ENCODE measurements around the gene PLEKHG5. TPM values are rescaled to one million over a fixed set of nuclear protein-coding genes. Genes with fewer than 3 reads are reported as not detected.
A peak's percentile ranks its signal among the peaks of the same experiment; 100 is the strongest.

Gene PLEKHG5
- total RNA-seq, 3 donors from 2014 or later, result 7.0 to 12.0 (median 11.8) TPM

DNA sequence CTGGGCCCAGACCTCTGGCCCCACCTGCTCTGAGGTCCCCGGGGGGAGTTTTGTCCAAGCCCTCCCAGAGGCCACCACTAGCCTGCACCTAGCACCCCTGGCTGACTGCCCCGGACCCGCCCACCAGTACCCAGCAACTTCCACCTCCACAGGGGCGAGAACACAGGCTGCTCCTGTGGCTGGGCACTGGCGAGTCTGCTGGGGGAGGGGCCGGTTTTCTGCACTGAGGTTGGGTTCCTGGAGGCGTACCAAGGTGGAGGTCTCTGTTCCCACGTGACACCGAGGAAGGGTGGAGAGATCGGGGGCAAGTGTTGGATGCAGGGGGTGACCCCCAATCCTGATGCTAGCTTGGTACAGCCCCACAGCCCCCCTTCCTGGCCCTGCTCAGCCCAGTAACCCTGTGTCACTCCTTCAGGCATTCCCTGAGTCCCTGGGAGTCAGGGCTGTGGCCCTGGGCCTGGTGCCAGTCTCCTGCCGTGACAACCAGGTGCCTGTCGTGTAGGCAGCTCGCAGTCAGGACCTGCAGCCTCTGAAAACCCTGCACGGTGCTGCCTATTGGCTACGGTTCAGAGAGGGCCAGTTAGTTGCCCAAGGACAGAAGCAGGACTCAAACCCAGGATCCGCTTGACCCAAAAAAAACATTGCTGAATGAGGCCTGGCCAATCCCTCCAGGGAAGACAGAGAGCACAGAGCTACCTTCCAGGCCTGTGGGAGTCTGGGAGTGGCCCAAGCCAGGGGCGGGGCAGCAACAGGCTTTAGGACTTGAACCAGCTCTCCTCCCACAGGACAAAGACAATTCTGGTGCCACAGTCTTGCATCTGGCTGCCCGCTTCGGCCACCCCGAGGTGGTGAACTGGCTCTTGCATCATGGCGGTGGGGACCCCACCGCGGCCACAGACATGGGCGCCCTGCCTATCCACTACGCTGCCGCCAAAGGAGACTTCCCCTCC is 63.8 kb downstream of the PLEKHG5 start:
- peaks cover 10 to 31% of the 10 kb centered on the region in 2 donors for H3K4me1 ChIP-seq
- intact Hi-C loops (cut with DNase I; ENCODE audit: low total_unique reads), result no loop called here
- peaks cover 3 to 19% of the 10 kb centered on the region in 2 donors for H3K27me3 ChIP-seq
- no peaks in the 10 kb centered on the region for H3K36me3 ChIP-seq
- peak overlapping the region; percentile 33 to 61 for H3K27ac ChIP-seq
- TF ChIP-seq, protein P1, sequence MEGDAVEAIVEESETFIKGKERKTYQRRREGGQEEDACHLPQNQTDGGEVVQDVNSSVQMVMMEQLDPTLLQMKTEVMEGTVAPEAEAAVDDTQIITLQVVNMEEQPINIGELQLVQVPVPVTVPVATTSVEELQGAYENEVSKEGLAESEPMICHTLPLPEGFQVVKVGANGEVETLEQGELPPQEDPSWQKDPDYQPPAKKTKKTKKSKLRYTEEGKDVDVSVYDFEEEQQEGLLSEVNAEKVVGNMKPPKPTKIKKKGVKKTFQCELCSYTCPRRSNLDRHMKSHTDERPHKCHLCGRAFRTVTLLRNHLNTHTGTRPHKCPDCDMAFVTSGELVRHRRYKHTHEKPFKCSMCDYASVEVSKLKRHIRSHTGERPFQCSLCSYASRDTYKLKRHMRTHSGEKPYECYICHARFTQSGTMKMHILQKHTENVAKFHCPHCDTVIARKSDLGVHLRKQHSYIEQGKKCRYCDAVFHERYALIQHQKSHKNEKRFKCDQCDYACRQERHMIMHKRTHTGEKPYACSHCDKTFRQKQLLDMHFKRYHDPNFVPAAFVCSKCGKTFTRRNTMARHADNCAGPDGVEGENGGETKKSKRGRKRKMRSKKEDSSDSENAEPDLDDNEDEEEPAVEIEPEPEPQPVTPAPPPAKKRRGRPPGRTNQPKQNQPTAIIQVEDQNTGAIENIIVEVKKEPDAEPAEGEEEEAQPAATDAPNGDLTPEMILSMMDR (IDR thresholded peaks at IDR 0.05), result no peak
- TF ChIP-seq POLR2AphosphoS5 (IDR thresholded peaks at IDR 0.05) (no peak), POLR2A (IDR thresholded peaks at IDR 0.05) (no peak)
- H3K9me3 ChIP-seq, result no peaks in the 10 kb centered on the region
- DNase-seq (ENCODE audit: low spot score in 2 of 2), result peak; percentile 61 to 82
- no peak overlapping the region for H3K4me3 ChIP-seq

DNA sequence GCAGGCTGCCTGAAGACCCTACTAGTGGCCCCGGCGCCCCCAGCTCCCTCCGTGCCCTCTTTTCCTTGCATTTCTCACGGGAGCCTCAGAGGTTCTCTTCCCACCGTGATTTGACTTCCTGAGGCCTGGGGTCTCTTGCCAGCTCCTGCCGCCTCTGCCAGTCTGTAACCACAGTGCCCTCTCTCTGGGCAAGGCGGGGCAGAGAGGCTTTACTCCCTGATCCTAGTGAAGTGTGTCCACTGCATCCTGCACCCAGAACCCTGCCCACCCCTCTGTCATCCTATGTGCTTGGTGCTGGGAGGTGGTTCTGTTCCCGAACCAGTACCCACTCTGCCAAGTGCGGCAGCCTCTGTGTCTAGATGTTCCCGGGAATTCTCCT is 64.5 kb downstream of the PLEKHG5 start:
- Histone ChIP-seq H3K4me3 (no peak overlapping the region), H3K4me1 (peaks cover 10 to 31% of the 10 kb centered on the region in 2 donors), H3K27ac (peak overlapping the region; percentile 11 to 61), H3K9me3 (no peaks in the 10 kb centered on the region), H3K27me3 (peaks cover 3 to 19% of the 10 kb centered on the region in 2 donors), H3K36me3 (no peaks in the 10 kb centered on the region)
- TF ChIP-seq POLR2AphosphoS5 (IDR thresholded peaks at IDR 0.05) (no peak), POLR2A (IDR thresholded peaks at IDR 0.05) (no peak)
- TF ChIP-seq, protein P1 (IDR thresholded peaks at IDR 0.05), result no peak
- intact Hi-C loops (cut with DNase I; ENCODE audit: low total_unique reads), result no loop called here
- DNase-seq (ENCODE audit: low spot score in 2 of 2), result no peak

DNA sequence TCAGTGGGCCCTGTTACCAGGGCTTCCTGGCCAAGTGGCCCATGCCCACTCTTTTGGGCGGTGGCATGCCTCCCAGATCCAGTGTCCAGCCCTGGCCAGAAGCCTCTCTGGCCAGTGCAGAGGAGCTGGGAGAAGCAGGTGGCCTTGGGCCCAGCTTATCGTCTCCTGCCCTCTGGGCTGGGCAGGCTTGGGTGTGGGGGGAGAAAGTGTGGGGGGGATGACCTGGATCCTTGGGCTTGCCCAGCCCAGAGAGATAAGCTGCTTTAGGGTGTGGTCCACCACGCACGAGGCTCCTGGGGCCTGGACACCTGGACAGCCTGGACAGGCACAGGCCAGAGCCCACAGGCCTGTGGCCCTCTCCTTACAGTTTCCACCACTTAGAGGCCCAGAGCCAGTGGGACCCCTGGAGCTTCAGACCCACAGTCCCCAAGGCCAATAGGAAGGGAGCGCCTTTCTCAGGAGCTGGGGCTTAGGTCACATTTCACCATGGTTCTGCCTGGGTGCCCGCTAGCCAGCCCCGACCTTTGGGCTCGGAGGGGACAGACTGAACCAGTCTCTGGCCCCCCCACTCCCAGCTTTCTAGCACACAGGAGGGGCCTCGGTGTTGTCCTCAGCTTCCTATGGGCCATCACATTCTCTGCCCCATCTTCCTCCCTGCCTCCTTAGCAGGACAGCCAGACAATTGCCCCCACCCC is 65.0 kb downstream of the PLEKHG5 start:
- TF ChIP-seq, protein P1 (IDR thresholded peaks at IDR 0.05), result no peak
- DNase-seq (ENCODE audit: low spot score in 2 of 2), result no peak
- Histone ChIP-seq H3K9me3 (no peaks in the 10 kb centered on the region), H3K27me3 (peaks cover 3 to 23% of the 10 kb centered on the region in 2 donors), H3K4me1 (peaks cover 10 to 31% of the 10 kb centered on the region in 2 donors), H3K27ac (peak overlapping the region in 1 of 2 donors; percentile 61), H3K36me3 (no peaks in the 10 kb centered on the region), H3K4me3 (no peak overlapping the region)
- intact Hi-C loops (cut with DNase I; ENCODE audit: low total_unique reads), result no loop called here

DNA sequence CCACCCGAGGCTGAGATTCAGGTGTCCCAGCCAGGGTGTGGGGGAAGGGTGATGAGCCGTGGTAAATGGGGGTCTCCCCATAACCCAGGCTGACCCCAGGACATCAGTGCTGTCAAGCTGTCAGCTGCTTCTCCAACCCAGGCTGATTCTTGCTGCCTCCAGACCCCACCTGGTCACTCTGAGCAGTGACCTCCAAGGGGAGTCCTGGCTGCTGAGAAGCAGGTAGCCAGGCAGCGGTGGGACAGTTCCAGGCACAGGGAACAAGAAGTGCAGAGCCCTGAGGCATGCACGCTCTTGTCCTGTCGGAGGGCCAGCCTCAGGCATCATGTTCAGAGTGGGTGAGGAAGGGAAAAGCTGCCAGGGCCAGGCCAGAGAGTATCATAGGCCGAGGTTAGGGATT is 65.8 kb downstream of the PLEKHG5 start:
- intact Hi-C loops (cut with DNase I; ENCODE audit: low total_unique reads), result no loop called here
- H3K4me1 ChIP-seq, result peaks cover 10 to 29% of the 10 kb centered on the region in 2 donors
- H3K36me3 ChIP-seq, result no peaks in the 10 kb centered on the region
- DNase-seq (ENCODE audit: low spot score in 2 of 2), result no peak
- no peaks in the 10 kb centered on the region for H3K9me3 ChIP-seq
- peak overlapping the region in 2 of 3 donors; percentile 46 to 66 for H3K4me3 ChIP-seq
- peaks cover 5 to 31% of the 10 kb centered on the region in 2 donors for H3K27me3 ChIP-seq
- H3K27ac ChIP-seq, result peak overlapping the region in 1 of 2 donors; percentile 43
- TF ChIP-seq, protein P1 (IDR thresholded peaks at IDR 0.05), result no peak
- TF ChIP-seq POLR2AphosphoS5 (IDR thresholded peaks at IDR 0.05), result no peak
- no peak for TF ChIP-seq POLR2A (IDR thresholded peaks at IDR 0.05)
